ENCODE data around the gene KIAA0513. TPM values are rescaled to one million over a fixed set of nuclear protein-coding genes. Genes with fewer than 3 reads are reported as not detected.
"Not testable (repeated sequence)": the region's sequence is repeated elsewhere in the genome, so short reads cannot be mapped to it uniquely, and the experiment has no call there.

KIAA0513 gene
- total RNA-seq, 1 donor: 3.2 TPM

- DNase-seq (ENCODE audit: low read depth in 2 of 3, low spot score in 2 of 3): peak in 1 of 3 donors; percentile 31
These were observed 1.3 kb downstream of the KIAA0513 start for GRCh38 chr16:85028685-85029407.

DNA sequence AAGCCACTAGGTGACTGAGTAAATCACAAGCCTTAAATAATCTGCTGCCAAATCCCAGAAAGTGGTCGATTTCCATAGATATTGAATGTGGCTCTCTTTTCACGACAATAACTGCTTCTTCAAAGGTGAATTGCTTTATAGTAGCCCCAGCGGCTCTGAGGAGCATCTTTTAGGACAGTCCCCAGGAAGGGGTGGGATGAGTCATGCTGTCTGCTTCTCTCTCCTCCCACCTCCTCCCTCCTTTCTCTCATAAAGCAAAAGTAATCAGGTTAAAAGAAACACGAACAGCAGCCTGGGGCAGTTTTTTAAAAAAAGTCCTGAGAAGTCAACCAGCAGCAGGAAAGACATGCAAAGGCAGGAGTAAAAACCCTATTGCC, 1.8 kb downstream of the KIAA0513 start:
- peak in 2 of 3 donors; percentile 24 to 41 for DNase-seq (ENCODE audit: low read depth in 2 of 3, low spot score in 2 of 3)

DNA sequence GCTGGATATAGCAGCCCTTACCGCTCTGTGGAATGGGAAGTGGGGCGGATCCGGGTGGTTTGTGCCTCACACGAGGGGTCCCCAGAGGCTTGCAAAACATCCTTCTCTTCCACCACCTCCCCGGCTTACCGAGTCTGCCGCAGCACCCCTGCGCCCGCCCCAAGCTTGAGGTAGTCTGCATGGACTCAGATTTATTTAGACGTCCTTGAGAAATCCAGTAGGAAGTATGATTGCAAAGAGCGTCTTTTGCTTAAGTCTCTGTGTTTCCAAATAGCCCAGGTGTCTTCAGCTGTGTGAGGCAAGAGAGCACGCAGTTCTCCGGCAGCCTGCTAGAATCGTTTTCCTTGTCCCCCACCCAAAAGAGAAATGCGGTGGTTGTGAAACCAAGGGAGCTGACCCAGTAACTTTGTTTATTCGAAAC, 2.4 kb downstream of the KIAA0513 start:
- no peak for DNase-seq (ENCODE audit: low read depth in 2 of 3, low spot score in 2 of 3)

GRCh38 chr16:85031451-85031850, 3.9 kb downstream of the KIAA0513 start:
- DNase-seq (ENCODE audit: low read depth in 2 of 3, low spot score in 2 of 3): no peak

DNA sequence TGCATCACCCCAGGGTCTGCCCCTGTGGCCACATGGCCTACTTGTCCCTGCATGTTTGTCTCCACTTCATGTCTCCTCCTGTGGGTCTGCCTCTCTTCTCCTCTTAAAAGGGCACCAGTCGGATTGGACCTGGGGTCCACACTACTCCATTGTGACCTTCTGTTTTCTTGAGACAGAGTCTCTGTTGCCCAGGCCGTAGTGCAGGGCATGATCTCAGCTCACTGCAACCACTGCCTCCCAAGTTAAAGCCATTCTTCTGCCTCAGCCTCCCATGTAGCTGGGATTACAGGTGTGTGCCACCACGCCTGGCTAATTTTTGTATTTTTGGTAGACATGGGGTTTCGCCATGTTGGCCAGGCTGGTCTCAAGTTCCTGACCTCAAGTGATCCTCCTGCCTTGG, 4.6 kb downstream of the KIAA0513 start:
- not testable (repeated sequence) for DNase-seq (ENCODE audit: low read depth in 2 of 3, low spot score in 2 of 3)

- no peak for DNase-seq (ENCODE audit: low read depth in 2 of 3, low spot score in 2 of 3)
These were observed 5.6 kb downstream of the KIAA0513 start for GRCh38 chr16:85033171-85033570.

- DNase-seq (ENCODE audit: low read depth in 2 of 3, low spot score in 2 of 3): no peak
These were observed 7.2 kb downstream of the KIAA0513 start for GRCh38 chr16:85034591-85035433.

DNA sequence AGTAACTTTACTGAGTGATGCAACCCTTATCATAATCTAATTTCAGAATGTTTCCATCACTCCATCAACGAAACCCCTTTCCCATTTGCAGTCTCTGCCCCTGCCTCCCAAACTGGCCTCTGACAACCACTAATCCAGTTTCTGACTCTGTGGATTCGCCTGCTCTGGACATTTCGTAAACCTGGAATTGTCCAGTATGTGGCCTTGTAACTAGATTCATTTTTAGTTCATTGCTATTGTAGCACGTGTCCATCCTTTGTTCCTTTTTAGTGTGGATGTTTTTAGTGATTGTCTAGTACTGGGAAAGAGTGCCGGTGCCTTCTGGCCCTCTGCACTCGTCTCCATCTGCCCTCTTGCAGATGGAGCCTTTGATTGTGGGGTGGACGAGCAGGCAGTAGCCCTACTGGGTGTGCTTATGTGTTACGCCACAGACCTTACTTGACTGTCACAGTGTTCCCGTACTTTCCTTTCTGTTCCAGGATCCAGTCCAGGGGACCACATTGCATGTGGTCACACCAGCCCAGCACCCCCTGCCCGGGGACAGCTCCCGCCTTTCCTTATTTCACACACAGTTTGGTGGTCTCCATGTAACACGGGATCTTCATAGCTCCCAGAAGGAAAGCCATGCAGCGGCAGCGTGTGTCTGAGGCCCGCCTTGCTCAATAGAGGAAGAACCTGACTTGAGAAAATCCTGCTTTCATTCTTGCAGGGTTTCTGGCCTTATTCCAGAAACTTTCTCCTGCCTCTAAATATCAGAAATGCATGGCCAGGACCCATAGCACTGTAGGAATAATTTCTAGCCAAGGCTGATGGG, 8.8 kb downstream of the KIAA0513 start:
- no peak for DNase-seq (ENCODE audit: low read depth in 2 of 3, low spot score in 2 of 3)

DNA sequence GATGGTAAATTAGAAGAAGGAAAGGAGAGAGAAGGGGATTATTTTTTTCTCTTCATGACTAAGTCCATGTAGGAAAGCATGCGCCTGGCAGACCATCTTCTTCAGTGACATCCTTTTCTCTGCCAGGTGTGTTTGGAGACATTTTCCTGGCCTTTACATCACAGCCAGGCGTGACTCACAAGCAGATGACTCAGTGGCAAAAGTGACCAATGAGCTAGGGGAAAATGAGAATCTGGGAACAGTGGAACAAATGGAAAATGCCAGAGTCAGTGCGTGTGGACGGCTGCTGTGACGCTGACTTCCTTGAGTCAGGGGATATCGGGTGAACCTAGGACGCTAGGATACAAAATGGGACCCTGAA, 9.4 kb downstream of the KIAA0513 start:
- DNase-seq (ENCODE audit: low read depth in 2 of 3, low spot score in 2 of 3): no peak

GRCh38 chr16:85037721-85038120, 10.1 kb downstream of the KIAA0513 start:
- no peak for DNase-seq (ENCODE audit: low read depth in 2 of 3, low spot score in 2 of 3)

- DNase-seq (ENCODE audit: low read depth in 2 of 3, low spot score in 2 of 3): no peak
These were observed 13.1 kb downstream of the KIAA0513 start for GRCh38 chr16:85040685-85041084.

DNA sequence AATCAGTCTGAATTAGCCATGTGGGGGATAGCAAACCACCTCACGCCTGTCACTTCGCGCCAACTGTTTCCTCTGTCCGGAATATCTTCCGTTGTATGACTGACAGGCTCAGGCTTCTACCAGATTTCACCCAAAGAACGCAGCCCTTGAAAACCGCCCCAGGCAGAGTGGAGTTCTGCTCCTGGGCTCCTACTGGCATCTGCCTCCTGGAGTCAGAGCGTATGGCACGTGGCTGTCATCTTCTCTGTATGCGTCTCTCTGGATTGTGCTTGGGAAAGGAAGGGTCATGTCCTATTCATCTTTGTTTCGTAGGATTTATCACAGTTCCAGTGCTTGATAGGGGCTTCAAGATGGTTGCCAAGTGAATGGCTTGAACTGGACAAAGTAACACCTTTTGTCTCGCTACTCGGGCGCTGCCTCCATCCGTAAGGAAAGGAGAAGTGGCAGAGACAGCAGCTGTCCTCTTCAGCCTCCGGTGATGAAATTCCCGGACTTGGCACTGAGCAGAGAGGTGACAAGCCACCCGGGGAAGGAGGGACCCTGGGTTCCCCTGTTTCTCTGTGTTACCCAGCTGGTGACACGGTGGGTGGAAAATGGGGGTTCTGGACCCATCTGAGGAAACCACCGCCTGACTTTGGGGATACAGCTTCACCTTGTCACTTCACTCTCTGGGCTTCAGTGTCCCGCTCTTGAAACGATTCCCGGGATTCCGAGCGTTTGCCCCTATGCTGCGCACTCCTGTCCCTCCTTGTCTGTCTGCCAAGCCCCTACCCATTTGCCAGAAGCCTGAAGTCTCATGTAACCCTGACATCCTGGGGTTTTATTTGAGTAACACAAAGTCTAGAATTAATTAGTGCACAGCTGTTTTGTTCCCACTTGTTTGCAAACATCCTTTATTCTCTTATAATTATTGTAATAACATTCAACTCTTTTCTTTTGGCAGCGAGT, 13.9 kb downstream of the KIAA0513 start:
- DNase-seq (ENCODE audit: low read depth in 2 of 3, low spot score in 2 of 3): no peak

DNA sequence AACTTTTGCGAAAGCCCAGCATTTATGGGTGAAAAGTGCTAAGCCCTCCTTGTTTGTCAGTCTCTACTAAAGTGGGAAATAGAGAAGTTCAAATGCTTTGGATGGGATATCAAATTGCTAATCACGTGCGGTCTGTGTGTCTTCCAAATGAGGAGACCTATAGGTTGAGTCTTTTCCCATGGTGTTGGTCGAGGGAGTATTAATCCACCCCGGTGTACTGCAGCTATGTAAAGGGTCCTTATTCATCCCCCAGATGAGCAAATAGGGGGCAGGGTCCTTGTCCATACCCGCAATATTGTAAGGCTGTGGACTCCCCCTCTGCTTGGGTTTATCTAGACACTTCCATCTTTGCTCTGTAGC, 14.6 kb downstream of the KIAA0513 start:
- DNase-seq (ENCODE audit: low read depth in 2 of 3, low spot score in 2 of 3): no peak

DNA sequence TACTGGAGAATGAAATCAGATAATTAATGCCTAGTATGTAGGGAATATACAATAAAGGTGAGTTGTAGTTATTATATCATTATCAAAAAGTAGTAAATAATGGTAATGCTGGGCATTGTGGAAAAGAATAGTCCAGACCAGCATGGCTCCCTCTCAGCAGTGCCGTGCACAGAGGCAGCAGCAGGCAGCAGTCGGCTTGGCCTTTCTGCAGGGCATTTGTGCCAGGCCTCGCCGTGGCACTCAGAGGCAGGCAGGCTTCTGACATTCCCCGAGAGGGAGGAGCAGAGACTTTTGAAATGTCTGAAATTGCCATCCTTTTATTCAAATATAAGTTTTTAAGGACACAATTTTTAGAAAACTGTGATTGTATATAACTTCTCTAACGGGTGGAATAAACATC, 15.0 kb downstream of the KIAA0513 start:
- DNase-seq (ENCODE audit: low read depth in 2 of 3, low spot score in 2 of 3): no peak

GRCh38 chr16:85045077-85045476, 17.5 kb downstream of the KIAA0513 start:
- no peak for DNase-seq (ENCODE audit: low read depth in 2 of 3, low spot score in 2 of 3)

DNA sequence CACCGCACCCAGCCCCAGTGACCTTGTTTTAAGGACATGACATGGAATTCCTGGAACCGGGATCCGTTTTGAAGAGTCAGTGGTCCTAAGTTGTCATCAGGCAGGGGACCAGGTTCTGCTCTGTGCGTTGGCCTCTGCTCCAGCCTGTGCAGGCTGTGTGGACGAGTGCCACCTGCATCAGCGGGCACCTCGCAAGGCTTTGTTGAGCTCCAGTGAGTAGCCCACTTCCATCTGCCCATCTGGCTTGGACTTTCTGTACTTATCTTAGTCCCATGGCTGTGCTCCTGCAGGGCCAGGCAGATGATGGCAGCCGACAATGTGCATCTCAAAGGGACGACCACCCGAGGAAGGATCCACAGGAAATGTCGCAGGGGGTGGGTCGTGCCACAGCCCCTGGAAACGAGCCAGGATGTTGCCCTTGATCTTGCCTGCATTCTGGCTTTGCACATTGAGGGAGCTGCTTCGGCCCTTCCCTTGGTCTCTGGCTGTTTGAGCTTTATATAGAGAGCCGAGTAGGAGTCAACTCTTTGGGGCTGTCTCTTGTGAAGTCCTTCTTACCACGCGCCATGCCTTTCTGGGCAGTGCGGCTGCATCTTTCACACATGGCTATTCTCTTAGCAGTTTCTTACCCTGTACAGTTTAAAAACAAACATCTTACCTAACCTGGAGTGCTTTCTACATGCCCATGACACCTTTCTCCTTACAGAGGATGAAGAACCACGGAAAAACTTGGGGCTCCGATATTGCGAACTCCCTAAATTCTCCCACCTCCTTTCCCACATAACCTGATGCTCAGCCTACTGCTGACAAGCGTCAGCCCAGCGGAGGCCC, 18.3 kb downstream of the KIAA0513 start:
- no peak for DNase-seq (ENCODE audit: low read depth in 2 of 3, low spot score in 2 of 3)

- DNase-seq (ENCODE audit: low read depth in 2 of 3, low spot score in 2 of 3): no peak
These were observed 18.9 kb downstream of the KIAA0513 start for GRCh38 chr16:85046472-85046916.

- peak in 2 of 3 donors; percentile 56 to 62 for DNase-seq (ENCODE audit: low read depth in 2 of 3, low spot score in 2 of 3)
These were observed 19.6 kb downstream of the KIAA0513 start for GRCh38 chr16:85046931-85047866.

All from hematopoietic multipotent progenitor cell (in vitro differentiated cells).